GM12891 (cell line): ENCODE results near the gene EIF5A2.

Experiments
- PAX5 ChIP-seq: IDR thresholded peaks from 2 replicates; pipeline ENCODE4 v1.6.1; 2011; ENCODE audit warnings: low read length, moderate library complexity, mild to moderate bottlenecking; ENCODE audit not compliant: insufficient read depth, severe bottlenecking
- POLR2A ChIP-seq: IDR thresholded peaks from 2 replicates; pipeline ENCODE4 v1.6.1; 2011; ENCODE audit warnings: low read depth, low read length, control low read depth
- POLR2AphosphoS5 ChIP-seq: IDR thresholded peaks from 2 replicates; pipeline ENCODE4 v1.6.1; 2011; ENCODE audit warnings: low read depth, low read length, control low read depth
- POU2F2 ChIP-seq: IDR thresholded peaks from 2 replicates; pipeline ENCODE4 v1.6.1; 2011; ENCODE audit warnings: low read depth, mild to moderate bottlenecking, control low read depth, low read length, moderate library complexity
- SPI1 ChIP-seq: IDR thresholded peaks from 2 replicates; pipeline ENCODE4 v1.6.1; 2011; ENCODE audit warnings: low read depth, low read length, control low read depth
- TAF1 ChIP-seq: IDR thresholded peaks from 2 replicates; pipeline ENCODE4 v1.6.1; 2011; ENCODE audit warnings: low read depth, low read length, control low read depth

DNA sequence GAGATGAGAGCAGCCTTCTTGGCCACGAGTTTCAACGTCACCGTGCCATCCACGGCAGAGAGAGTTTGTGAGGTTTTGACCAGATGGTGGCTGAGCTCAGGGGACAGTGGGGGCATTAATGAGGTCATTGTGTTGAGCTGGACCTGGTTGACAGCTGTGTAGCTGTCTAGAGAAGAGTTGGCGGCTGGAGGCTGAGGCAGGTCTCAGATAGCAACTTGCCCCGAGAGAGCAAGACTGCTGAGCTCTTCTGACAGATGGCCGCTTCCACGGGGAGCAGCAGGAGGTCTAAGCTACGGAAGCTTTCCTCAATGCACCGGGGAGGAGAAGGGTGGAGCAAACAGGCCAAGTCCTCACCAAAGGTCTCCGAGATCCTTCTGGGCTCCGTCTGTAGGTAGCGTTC, 44.8 kb upstream of the EIF5A2 start:
- TF ChIP-seq POLR2A, result no peak
- no peak for TF ChIP-seq TAF1
- TF ChIP-seq PAX5, result no peak
- TF ChIP-seq SPI1, result no peak
- no peak for TF ChIP-seq POLR2AphosphoS5
- no peak for TF ChIP-seq POU2F2
